NT2/D1 (cell line): ENCODE results near the gene AP5B1.

ENCODE experiments used
- DNase-seq: peaks from one replicate; pipeline ENCODE4 v3.0.0-alpha.2; 2011; ENCODE audit warnings: low read depth, low spot score
- H3K27me3 ChIP-seq: 2 replicates; pipeline ENCODE4 v1.6.0; 2011; ENCODE audit warnings: mild to moderate bottlenecking; ENCODE audit not compliant: insufficient read length, insufficient read depth
- H3K36me3 ChIP-seq: 2 replicates; pipeline ENCODE4 v1.6.1; 2011; ENCODE audit warnings: mild to moderate bottlenecking, low read length, mixed read lengths; ENCODE audit not compliant: insufficient read depth, insufficient read length
- H3K4me1 ChIP-seq: 2 replicates; pipeline ENCODE4 v1.5.1; 2011; ENCODE audit not compliant: insufficient read depth, insufficient read length
- H3K4me3 ChIP-seq: 2 replicates; pipeline ENCODE4 v1.5.1; 2011; ENCODE audit warnings: low read depth; ENCODE audit not compliant: insufficient read length
- H3K9ac ChIP-seq: 2 replicates; pipeline ENCODE4 v1.6.0; 2011; ENCODE audit warnings: low read depth; ENCODE audit not compliant: insufficient read length
- H3K9me3 ChIP-seq: 2 replicates; pipeline ENCODE4 v1.5.1; 2011; ENCODE audit warnings: mild to moderate bottlenecking, low read length; ENCODE audit not compliant: insufficient read depth
- SUZ12 ChIP-seq: IDR thresholded peaks from 2 replicates; pipeline ENCODE4 v1.6.1; 2011; ENCODE audit not compliant: insufficient read length, insufficient read depth; ENCODE audit errors: extremely low read depth
- YY1 ChIP-seq: IDR thresholded peaks from 2 replicates; pipeline ENCODE4 v1.6.1; 2011; ENCODE audit not compliant: insufficient read length, insufficient read depth
- ZNF274 ChIP-seq: IDR thresholded peaks from 2 replicates; pipeline ENCODE4 v1.6.1; 2011; ENCODE audit warnings: mild to moderate bottlenecking, low read depth, low read length

Gene AP5B1

DNA sequence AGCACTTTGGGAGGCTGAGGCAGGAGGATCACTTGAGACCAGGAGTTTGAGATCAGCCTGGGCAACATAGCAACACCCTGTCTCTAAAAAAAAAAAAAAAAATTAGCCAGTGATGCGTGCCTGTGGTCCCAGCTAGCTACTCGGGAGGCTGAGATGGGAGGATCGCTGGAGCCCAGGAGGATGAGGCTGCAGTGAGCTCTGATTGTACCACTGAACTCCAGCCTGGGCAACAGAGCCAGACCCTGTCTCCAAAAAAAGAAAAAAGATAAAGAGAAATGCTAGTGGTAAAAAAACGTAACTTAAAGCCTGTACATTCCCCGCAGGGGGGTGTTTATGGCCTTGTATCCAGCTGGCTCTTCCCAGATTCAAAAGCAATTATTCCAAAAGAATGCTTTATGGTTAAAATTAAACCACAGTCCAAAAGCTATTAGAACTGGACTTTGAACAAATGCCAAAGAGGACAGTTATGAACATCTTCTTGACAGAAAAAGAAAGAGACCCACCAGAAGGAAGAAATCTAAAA lies 36.6 kb upstream of the AP5B1 start:
- Histone ChIP-seq H3K36me3 (no peaks in the 10 kb centered on the region), H3K4me3 (peak overlapping the region; percentile 71), H3K4me1 (peaks cover 3% of the 10 kb centered on the region), H3K27me3 (peaks cover 9% of the 10 kb centered on the region), H3K9ac (peak overlapping the region; percentile 84), H3K9me3 (peaks cover 7% of the 10 kb centered on the region; the same call in 1 of the 2 replicates)
- TF ChIP-seq YY1 (no peak), ZNF274 (no peak), SUZ12 (no peak)
- DNase-seq, result no peak

DNA sequence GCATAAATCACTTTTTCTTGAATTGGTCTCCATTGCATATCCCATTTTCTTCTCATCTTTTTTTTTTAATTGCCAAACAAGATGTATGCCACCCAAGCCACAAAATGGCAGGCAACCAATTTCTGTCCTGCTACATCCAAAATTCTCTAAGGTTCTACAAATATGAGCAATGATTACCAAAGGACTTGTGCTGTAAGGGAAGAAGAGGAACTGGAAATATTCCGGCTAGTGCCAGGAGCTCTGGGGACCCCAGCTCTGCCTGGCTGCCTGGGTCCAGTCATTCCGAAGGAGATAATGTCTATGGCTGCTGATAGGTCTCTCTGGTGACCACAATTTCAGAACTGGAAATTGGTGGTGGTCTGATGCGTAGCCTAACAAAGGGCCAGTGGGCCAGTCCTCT lies 35.9 kb upstream of the AP5B1 start:
- H3K9ac ChIP-seq, result no peak overlapping the region

DNA sequence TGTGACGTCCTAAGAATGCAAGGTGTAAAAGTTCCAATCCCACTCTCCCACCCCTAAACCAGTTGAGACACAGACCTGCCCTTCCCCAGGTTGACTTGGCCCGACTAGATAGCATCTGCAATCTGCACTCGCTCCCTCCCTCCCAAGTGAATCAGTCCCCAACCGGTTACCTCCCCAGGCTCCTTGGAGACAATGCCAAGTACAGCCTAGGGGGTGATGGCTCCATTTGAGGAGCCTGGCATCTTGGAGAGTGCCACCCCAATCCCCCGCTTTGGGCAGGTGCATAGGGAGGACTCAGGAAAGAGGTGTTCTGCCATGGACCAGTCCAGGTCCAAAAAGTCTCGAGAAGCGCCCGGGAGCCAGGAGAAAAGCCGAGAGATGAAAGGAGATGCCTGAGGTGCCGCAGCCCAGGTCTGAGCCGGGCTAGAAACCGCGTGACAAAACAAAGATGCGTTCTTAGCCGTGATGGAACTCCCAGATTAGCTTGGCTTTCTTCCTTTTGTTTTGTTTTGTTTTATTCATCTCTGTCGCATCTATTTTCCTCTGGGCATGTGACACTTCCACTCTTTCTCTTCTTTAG lies 34.3 kb upstream of the AP5B1 start:
- Histone ChIP-seq H3K9me3 (peaks cover 7% of the 10 kb centered on the region; the same call in 1 of the 2 replicates), H3K36me3 (no peaks in the 10 kb centered on the region), H3K27me3 (peaks cover 9% of the 10 kb centered on the region), H3K4me3 (no peak overlapping the region), H3K9ac (no peak overlapping the region), H3K4me1 (peaks cover 4% of the 10 kb centered on the region)
- TF ChIP-seq SUZ12, result no peak
- no peak for TF ChIP-seq YY1
- TF ChIP-seq ZNF274, result no peak
- DNase-seq, result no peak

More for the DNA sequence above, 35.9 kb upstream of the AP5B1 start:
- Histone ChIP-seq H3K9me3 (peaks cover 7% of the 10 kb centered on the region; the same call in 1 of the 2 replicates), H3K36me3 (no peaks in the 10 kb centered on the region), H3K27me3 (peaks cover 9% of the 10 kb centered on the region), H3K4me3 (no peak overlapping the region), H3K4me1 (peaks cover 3% of the 10 kb centered on the region)
- TF ChIP-seq YY1 (no peak), ZNF274 (no peak), SUZ12 (no peak)
- DNase-seq, result no peak

DNA sequence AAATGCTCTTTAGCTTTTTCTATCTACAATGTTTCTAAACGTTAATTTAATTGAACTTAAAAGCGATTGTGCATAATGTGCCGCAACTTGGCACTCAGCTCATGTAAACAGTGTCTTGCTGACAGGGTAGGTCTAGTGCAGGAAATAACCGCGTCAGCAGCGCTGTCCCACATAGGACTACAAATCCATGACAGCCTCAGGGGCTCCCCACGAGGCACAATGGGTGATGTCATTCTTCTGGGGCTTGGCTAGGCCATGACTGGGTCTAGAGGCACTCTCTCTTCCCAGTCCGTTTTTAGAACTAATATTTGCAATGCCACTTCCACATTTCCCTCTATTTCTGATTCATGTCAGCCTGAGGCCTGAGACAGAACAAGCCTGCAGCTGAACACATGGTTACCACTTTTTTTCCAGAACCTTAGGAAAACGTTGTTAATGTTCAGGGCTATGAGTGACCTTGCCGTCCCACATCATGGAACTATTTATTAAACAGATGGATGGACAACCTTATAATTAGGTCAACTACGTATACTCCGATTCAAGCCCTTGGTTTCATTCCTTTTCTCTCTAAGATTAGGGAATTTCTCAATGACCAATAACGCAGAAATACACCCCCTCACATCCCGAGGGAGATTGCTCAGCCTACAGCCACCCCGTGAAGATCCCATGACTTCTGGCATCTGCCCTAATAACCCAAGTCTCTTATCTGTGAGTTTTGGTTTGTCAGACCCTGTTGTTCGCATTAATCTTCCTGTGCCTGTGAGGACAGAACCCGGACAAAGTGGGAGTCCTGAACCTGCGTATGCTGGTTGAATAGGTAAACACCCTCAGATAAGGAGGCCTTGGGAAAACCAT lies 33.6 kb upstream of the AP5B1 start:
- Histone ChIP-seq H3K4me1 (peaks cover 4% of the 10 kb centered on the region), H3K4me3 (no peak overlapping the region), H3K9me3 (peaks cover 7% of the 10 kb centered on the region; the same call in 1 of the 2 replicates), H3K9ac (no peak overlapping the region), H3K27me3 (peaks cover 9% of the 10 kb centered on the region), H3K36me3 (no peaks in the 10 kb centered on the region)
- no peak for DNase-seq
- TF ChIP-seq YY1 (no peak), SUZ12 (no peak), ZNF274 (no peak)

DNA sequence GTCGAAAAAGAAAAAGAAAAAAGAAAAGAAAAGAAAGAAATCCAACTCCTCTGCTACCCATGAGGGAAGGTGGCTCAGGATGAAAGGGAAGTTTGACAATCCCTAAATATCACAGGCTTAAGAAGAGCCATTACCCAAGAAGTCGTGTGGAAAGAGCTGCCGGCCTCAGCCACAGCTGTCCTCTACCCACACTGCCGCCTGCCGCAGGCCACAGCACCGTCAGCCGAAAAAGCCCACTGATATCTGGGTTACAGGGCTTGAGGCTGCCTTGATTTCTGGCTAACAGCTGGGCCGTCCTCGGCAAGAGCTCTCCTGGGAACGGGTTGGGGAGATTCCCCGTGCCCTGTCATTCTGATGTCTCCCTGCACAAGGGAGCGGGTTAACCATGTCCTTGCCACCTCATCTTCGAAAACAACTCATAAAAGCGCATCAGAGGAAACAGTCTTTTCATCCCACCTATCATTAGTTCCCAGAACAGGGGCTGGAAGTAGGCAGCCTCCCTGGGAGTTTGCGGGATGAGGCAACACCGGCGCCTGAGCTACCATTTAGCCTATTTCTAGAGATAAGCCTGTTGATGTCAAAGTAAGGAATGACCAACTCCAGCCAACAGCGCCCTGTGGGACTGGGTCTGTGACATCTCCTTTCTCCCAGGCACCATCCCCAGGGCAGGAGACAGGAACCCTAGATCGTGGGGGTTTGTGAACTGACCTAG lies 31.1 kb upstream of the AP5B1 start:
- no peaks in the 10 kb centered on the region for H3K36me3 ChIP-seq
- H3K9me3 ChIP-seq, result no peaks in the 10 kb centered on the region
- peaks cover 4% of the 10 kb centered on the region for H3K4me1 ChIP-seq
- H3K27me3 ChIP-seq, result no peaks in the 10 kb centered on the region
- peak overlapping the region; percentile 21 for H3K9ac ChIP-seq
- no peak overlapping the region for H3K4me3 ChIP-seq
- no peak for DNase-seq
- no peak for TF ChIP-seq YY1
- no peak for TF ChIP-seq ZNF274
- no peak for TF ChIP-seq SUZ12

DNA sequence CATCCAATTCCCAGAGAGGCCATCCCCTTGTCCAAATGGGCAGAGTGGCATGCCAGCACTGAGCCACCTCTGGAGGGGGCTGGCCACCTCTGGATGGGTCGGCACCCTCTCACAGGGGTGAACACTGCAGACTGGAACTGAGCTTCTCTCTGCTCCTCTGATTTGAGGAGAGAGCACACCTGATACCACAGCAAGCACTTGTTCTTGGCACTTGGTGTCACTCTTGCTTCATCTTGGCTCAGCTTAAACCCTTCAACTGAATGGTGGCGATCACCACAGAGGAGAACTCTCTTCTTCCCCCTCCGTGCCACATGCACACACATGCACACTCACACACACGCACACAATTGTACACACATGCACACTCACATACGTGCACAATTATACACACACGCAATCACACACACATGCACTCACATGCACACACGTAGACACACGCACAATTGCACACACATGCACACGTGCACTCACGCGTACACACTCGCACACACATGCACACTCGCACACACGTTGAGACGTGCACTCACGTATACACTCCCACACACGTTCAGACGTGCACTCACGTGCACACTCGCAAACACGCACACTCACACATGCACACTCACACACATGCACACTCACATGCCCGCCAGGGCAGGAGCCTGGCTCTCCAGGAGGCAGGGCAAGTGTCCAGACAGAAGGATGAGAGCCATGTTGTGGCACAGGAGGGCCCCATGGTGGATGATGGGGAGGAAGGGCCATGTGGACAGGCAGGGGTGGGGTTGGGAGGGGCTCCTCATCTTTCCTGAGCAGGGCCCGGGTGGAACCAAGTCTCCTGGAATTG lies 29.5 kb upstream of the AP5B1 start:
- Histone ChIP-seq H3K36me3 (no peaks in the 10 kb centered on the region), H3K4me1 (peaks cover 4% of the 10 kb centered on the region), H3K27me3 (no peaks in the 10 kb centered on the region), H3K9me3 (no peaks in the 10 kb centered on the region), H3K9ac (no peak overlapping the region), H3K4me3 (no peak overlapping the region)
- TF ChIP-seq ZNF274 (no peak), YY1 (no peak), SUZ12 (no peak)
- DNase-seq, result no peak
